Keratinocyte (primary cell): Measurements from ENCODE around the gene CLDN9. TPM values are rescaled to one million over a fixed set of nuclear protein-coding genes. Genes with fewer than 3 reads are reported as not detected.

Experiments
- DNase-seq: peaks from one replicate; pipeline ENCODE4 v3.0.0-alpha.2; 2011; ENCODE audit warnings: low read depth, missing footprints, low spot score
- FAIRE-seq: peaks from 2 replicates; lab custom pipeline; 2011; peaks lifted over from hg19 to GRCh38; lab: Jason Lieb, UNC
- H2AFZ ChIP-seq: 2 replicates; pipeline ENCODE4 v1.6.0; 2012; ENCODE audit warnings: low read length, control low read depth, inconsistent platforms; ENCODE audit not compliant: control insufficient read depth
- H3K27ac ChIP-seq: 2 replicates; pipeline ENCODE4 v1.5.1; 2011; ENCODE audit warnings: low read length; ENCODE audit not compliant: control insufficient read depth, insufficient read depth
- H3K27me3 ChIP-seq: 3 replicates; pipeline ENCODE4 v1.6.0; 2011; ENCODE audit warnings: low read length; ENCODE audit not compliant: control insufficient read depth, insufficient read depth; ENCODE audit errors: extremely low read depth
- H3K36me3 ChIP-seq, 2 experiments: 2 replicates in 1 of 2; 3 replicates in 1 of 2; pipeline ENCODE4 v1.5.1; 2011; ENCODE audit warnings: low read length in 2 of 2, mild to moderate bottlenecking in 1 of 2; ENCODE audit not compliant: control insufficient read depth in 2 of 2, insufficient read depth in 2 of 2; ENCODE audit errors: extremely low read depth in 1 of 2
- H3K4me1 ChIP-seq: 3 replicates; pipeline ENCODE4 v1.5.1; 2011; ENCODE audit warnings: low read length; ENCODE audit not compliant: control insufficient read depth, insufficient read depth; ENCODE audit errors: extremely low read depth
- H3K4me2 ChIP-seq: 3 replicates; pipeline ENCODE4 v1.6.0; 2011; ENCODE audit warnings: low read depth, low read length; ENCODE audit not compliant: control insufficient read depth, insufficient read depth; ENCODE audit errors: extremely low read depth
- H3K4me3 ChIP-seq, 3 experiments: fragments of 200-600 bp in 1 of 3; sonication (generic) in 1 of 3; 2 replicates in 2 of 3; 3 replicates in 1 of 3; pipeline ENCODE4 v1.5.1; 2011 to 2016; ENCODE audit warnings: low read length in 3 of 3, mild to moderate bottlenecking in 3 of 3, control low read depth in 2 of 3, inconsistent platforms in 1 of 3, low read depth in 1 of 3, mixed read lengths in 1 of 3, mixed run types in 1 of 3, moderate library complexity in 1 of 3; ENCODE audit not compliant: control insufficient read depth in 2 of 3, insufficient read depth in 2 of 3; ENCODE audit errors: extremely low read depth in 1 of 3
- H3K79me2 ChIP-seq: 2 replicates; pipeline ENCODE4 v1.6.0; 2012; ENCODE audit warnings: low read length; ENCODE audit not compliant: control insufficient read depth, insufficient read depth
- H3K9ac ChIP-seq: 3 replicates; pipeline ENCODE4 v1.6.0; 2011; ENCODE audit warnings: low read length; ENCODE audit not compliant: control insufficient read depth, insufficient read depth; ENCODE audit errors: extremely low read depth
- H3K9me1 ChIP-seq: 3 replicates; pipeline ENCODE4 v1.6.0; 2011; ENCODE audit warnings: low read length; ENCODE audit not compliant: control insufficient read depth, insufficient read depth; ENCODE audit errors: extremely low read depth
- H3K9me3 ChIP-seq: 2 replicates; pipeline ENCODE4 v1.5.1; 2012; ENCODE audit warnings: low read depth, low read length; ENCODE audit not compliant: control insufficient read depth
- H4K20me1 ChIP-seq: 3 replicates; pipeline ENCODE4 v1.6.0; 2011; ENCODE audit warnings: low read length; ENCODE audit not compliant: control insufficient read depth, insufficient read depth; ENCODE audit errors: extremely low read depth
- CTCF ChIP-seq, 3 experiments: IDR thresholded peaks in 1 of 3; conservative IDR thresholded peaks in 1 of 3; optimal IDR thresholded peaks in 1 of 3; 2 replicates in 2 of 3; 3 replicates in 1 of 3; pipeline versions ENCODE3 to v1.5.1; 2011; ENCODE audit warnings: low read length in 3 of 3, mild to moderate bottlenecking in 3 of 3, moderate library complexity in 2 of 3, control low read depth in 1 of 3, inconsistent platforms in 1 of 3; ENCODE audit not compliant: insufficient read depth in 2 of 3; ENCODE audit errors: extremely low read depth in 1 of 3
- EZH2 ChIP-seq: IDR thresholded peaks from one replicate; pipeline ENCODE4 v1.6.1; 2012; ENCODE audit warnings: inconsistent platforms, mild to moderate bottlenecking, low read length, moderate library complexity
- dilution Hi-C: fragments of 300-500 bp; cut with MboI; formaldehyde crosslinking; loops from one replicate; pipeline ENCODE4 v1.7.0; 2020; ENCODE audit warnings: low sequenced_read_pairs; ENCODE audit not compliant: extremely low pct_ligation_motif_present
- polyA plus RNA-seq, 5 experiments: library from polyadenylated mRNA; depleted of rRNA in 3 of 5; stranded (reverse) in 3 of 5; stranded (forward) in 1 of 5; unstranded in 1 of 5; fragments of >200 nt; gene quantifications; 1 replicate in 1 of 5; 2 replicates in 3 of 5; 3 replicates in 1 of 5; pipeline versions ENCODE4 v1.2.1 to v1.2.3, GENCODE V29; 2011 to 2012; ENCODE audit warnings: missing spikeins in 2 of 5, low read depth in 1 of 5, low replicate concordance in 1 of 5

CLDN9 gene
- polyA plus RNA-seq, 1 donor (not counting 4 experiments of a cell fraction or from before 2014, with no cell fraction given) = not detected

- no peak for TF ChIP-seq CTCF (optimal IDR thresholded peaks at IDR 0.05 in 1 of 3, IDR thresholded peaks at IDR 0.05 in 1 of 3, conservative IDR thresholded peaks at IDR 0.05 in 1 of 3; ENCODE audit: extremely low read depth in 1 of 3, insufficient read depth in 2 of 3, low read length in 3 of 3)
- TF ChIP-seq EZH2 = no peak
- Histone ChIP-seq H3K9me3 (no peaks in the 10 kb centered on the region), H3K4me3 (no peak overlapping the region), H3K4me2 (peak overlapping the region; percentile 85), H3K27me3 (no peaks in the 10 kb centered on the region), H2AFZ (no peak overlapping the region), H3K27ac (no peak overlapping the region), H3K79me2 (peaks cover 11% of the 10 kb centered on the region), H3K4me1 (peaks cover 18% of the 10 kb centered on the region), H4K20me1 (peaks cover 9% of the 10 kb centered on the region), H3K36me3 (peaks cover 1 to 17% of the 10 kb centered on the region in 2 experiments), H3K9me1 (peaks cover 2% of the 10 kb centered on the region), H3K9ac (no peak overlapping the region)
- dilution Hi-C loops = no loop called here
- FAIRE-seq (no peak), DNase-seq (no peak)
These were observed 41.4 kb upstream of the CLDN9 start for GRCh38 chr16:2971134-2971984.

- peaks cover 18% of the 10 kb centered on the region for H3K4me1 ChIP-seq
- no peak overlapping the region for H2AFZ ChIP-seq
- no peak overlapping the region for H3K4me2 ChIP-seq
- H3K27me3 ChIP-seq = no peaks in the 10 kb centered on the region
- H3K27ac ChIP-seq = no peak overlapping the region
- H3K9ac ChIP-seq = no peak overlapping the region
- H3K9me1 ChIP-seq = peaks cover 2% of the 10 kb centered on the region
- DNase-seq (no peak), FAIRE-seq (no peak)
- peaks cover 9% of the 10 kb centered on the region for H4K20me1 ChIP-seq
- no peaks in the 10 kb centered on the region for H3K9me3 ChIP-seq
- TF ChIP-seq CTCF (optimal IDR thresholded peaks at IDR 0.05 in 1 of 3, IDR thresholded peaks at IDR 0.05 in 1 of 3, conservative IDR thresholded peaks at IDR 0.05 in 1 of 3; ENCODE audit: extremely low read depth in 1 of 3, insufficient read depth in 2 of 3, low read length in 3 of 3) = no peak
- TF ChIP-seq EZH2 = no peak
- H3K36me3 ChIP-seq = peaks cover 1 to 17% of the 10 kb centered on the region in 2 experiments
- dilution Hi-C loops = no loop called here
- H3K4me3 ChIP-seq = no peak overlapping the region
- H3K79me2 ChIP-seq = peaks cover 11% of the 10 kb centered on the region
These were observed 40.5 kb upstream of the CLDN9 start for GRCh38 chr16:2971985-2972784.
